Measurements from ENCODE around the gene JAK1. TPM values are rescaled to one million over a fixed set of nuclear protein-coding genes. Genes with fewer than 3 reads are reported as not detected.

JAK1 gene
- total and polyA plus RNA-seq, 10 of the 15 experiments (the other 5 are each of a cell fraction or from before 2014, with no cell fraction given), result 9.6 to 45.5 (median 35.7) TPM

DNA sequence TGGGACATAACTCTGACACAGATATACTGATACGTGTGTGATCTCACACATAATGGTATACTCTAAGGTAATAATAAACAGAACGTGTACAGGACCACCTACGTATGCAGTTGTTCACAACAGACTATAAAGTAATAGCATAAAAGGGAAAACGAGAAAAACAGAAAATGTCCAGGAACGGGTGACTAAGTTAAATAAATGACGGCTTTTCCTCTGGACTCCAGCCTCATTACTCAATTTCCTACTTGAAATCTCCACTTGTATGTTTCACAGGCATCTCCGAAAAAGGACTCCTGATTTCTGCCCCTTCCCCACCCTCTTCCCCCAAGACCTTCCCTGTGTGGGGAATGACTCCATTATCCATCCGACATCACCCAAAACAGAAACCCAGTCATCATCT lies 95.1 kb downstream of the JAK1 start:
- in situ Hi-C loops (cut with MboI), result no loop called here
- H3K9ac ChIP-seq (ENCODE audit: control insufficient read depth, insufficient read depth, low read length), result no peak overlapping the region

More for the DNA sequence above, 95.1 kb downstream of the JAK1 start:
- Histone ChIP-seq H3K9me3 (replicated peaks; ENCODE audit: control insufficient read depth, insufficient read depth, low read length) (no peaks in the 10 kb centered on the region), H3K79me2 (ENCODE audit: control insufficient read depth, insufficient read depth, low read length) (no peaks in the 10 kb centered on the region), H2AFZ (ENCODE audit: control insufficient read depth, low read depth, low read length) (no peak overlapping the region), H3K4me1 (ENCODE audit: control insufficient read depth, insufficient read depth, low read length) (no peaks in the 10 kb centered on the region), H3K27me3 (replicated peaks in 1 of 2; ENCODE audit: control insufficient read depth in 2 of 2, insufficient read depth in 2 of 2, low read length in 1 of 2) (no peaks in the 10 kb centered on the region), H3K4me2 (ENCODE audit: control insufficient read depth, insufficient read depth) (no peak overlapping the region), H3K36me3 (ENCODE audit: control insufficient read depth in 2 of 2, insufficient read depth in 2 of 2, low read length in 1 of 2) (peaks cover 11 to 16% of the 10 kb centered on the region in 2 experiments), H3K4me3 (no peak overlapping the region), H3K27ac (ENCODE audit: control insufficient read depth, insufficient read depth) (no peak overlapping the region), H4K20me1 (ENCODE audit: control insufficient read depth, insufficient read depth) (no peaks in the 10 kb centered on the region)
- ATAC-seq, result no peak
- ChIA-PET CTCF (interaction anchor here (0.5 kb wide), 1 partner anchor 19 kb away, joined by 3 read pairs; no protein-coding TSS in a partner anchor), SMC1A (ENCODE audit: uncharacterized antibody, unreplicated experiment) (no interaction called here), POLR2A (no interaction called here), RAD21 (ENCODE audit: unreplicated experiment) (no interaction called here)
- no peak for FAIRE-seq
- no peak for DNase-seq (ENCODE audit: low read depth, low spot score)
- no peak for TF ChIP-seq MTA2 (IDR thresholded peaks at IDR 0.05; ENCODE audit: low read depth)
- TF ChIP-seq MTA3 (IDR thresholded peaks at IDR 0.05; ENCODE audit: borderline replicate concordance, low read length), result no peak
- TF ChIP-seq MAX (IDR thresholded peaks at IDR 0.05; ENCODE audit: low read depth, low read length), result no peak
- TF ChIP-seq CREB1 (IDR thresholded peaks at IDR 0.05; ENCODE audit: low read depth), result no peak
- TF ChIP-seq SP1 (IDR thresholded peaks at IDR 0.05; ENCODE audit: low read depth, low read length), result no peak
- TF ChIP-seq REST (IDR thresholded peaks at IDR 0.05; ENCODE audit: low read depth, low read length), result no peak
- no peak for TF ChIP-seq TBL1XR1 (IDR thresholded peaks at IDR 0.05; ENCODE audit: low read depth, low read length)
- TF ChIP-seq TAF1 (IDR thresholded peaks at IDR 0.05; ENCODE audit: borderline replicate concordance, low read depth, low read length), result no peak
- no peak for TF ChIP-seq USF1 (IDR thresholded peaks at IDR 0.05; ENCODE audit: borderline replicate concordance, extremely low read length, insufficient read depth, low read depth, low read length)
- no peak for TF ChIP-seq BHLHE40 (IDR thresholded peaks at IDR 0.05; ENCODE audit: borderline replicate concordance in 1 of 2, low read depth in 2 of 2, low read length in 1 of 2)
- TF ChIP-seq SREBF2 (IDR thresholded peaks at IDR 0.05; ENCODE audit: low read length), result no peak
- TF ChIP-seq, protein P1, sequence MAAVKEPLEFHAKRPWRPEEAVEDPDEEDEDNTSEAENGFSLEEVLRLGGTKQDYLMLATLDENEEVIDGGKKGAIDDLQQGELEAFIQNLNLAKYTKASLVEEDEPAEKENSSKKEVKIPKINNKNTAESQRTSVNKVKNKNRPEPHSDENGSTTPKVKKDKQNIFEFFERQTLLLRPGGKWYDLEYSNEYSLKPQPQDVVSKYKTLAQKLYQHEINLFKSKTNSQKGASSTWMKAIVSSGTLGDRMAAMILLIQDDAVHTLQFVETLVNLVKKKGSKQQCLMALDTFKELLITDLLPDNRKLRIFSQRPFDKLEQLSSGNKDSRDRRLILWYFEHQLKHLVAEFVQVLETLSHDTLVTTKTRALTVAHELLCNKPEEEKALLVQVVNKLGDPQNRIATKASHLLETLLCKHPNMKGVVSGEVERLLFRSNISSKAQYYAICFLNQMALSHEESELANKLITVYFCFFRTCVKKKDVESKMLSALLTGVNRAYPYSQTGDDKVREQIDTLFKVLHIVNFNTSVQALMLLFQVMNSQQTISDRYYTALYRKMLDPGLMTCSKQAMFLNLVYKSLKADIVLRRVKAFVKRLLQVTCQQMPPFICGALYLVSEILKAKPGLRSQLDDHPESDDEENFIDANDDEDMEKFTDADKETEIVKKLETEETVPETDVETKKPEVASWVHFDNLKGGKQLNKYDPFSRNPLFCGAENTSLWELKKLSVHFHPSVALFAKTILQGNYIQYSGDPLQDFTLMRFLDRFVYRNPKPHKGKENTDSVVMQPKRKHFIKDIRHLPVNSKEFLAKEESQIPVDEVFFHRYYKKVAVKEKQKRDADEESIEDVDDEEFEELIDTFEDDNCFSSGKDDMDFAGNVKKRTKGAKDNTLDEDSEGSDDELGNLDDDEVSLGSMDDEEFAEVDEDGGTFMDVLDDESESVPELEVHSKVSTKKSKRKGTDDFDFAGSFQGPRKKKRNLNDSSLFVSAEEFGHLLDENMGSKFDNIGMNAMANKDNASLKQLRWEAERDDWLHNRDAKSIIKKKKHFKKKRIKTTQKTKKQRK (IDR thresholded peaks at IDR 0.05; ENCODE audit: low read depth, low read length), result no peak
- TF ChIP-seq MXI1 (IDR thresholded peaks at IDR 0.05; ENCODE audit: low read depth, low read length), result no peak
- intact Hi-C loops (cut with micrococcal nuclease; ENCODE audit: unreplicated experiment), result no loop called here
- TSS peak; percentile 44 for BruUV-seq (replicated peaks)
- whole genome bisulfite sequencing (ENCODE audit: insufficient coverage, insufficient replicate concordance, low lambda C conversion rate, missing lambda C conversion rate), result 90% methylated on average over 8 of the region's 8 CpGs
